Activated naive CD4-positive, alpha-beta T cell treated with anti-CD3 and anti-CD28 coated beads for 36 hours (primary cell): ENCODE measurements around the gene TMEM101. TPM values are rescaled to one million over a fixed set of nuclear protein-coding genes. Genes with fewer than 3 reads are reported as not detected.
"Not testable (repeated sequence)": the region's sequence is repeated elsewhere in the genome, so short reads cannot be mapped to it uniquely, and the experiment has no call there.

Experiments
- CTCF ChIA-PET: fragments of 350-600 bp; sonication (Branson Sonifier 250); formaldehyde crosslinking; loops from one replicate; lab custom pipeline; 2021; ENCODE audit warnings: antibody characterized with exemption; lab: Charles Lee
- DNase-seq: peaks from one replicate; pipeline ENCODE4 v3.0.0-alpha.2; 2020
- H3K27ac Mint-ChIP-seq: one replicate; pipeline ENCODE4 v1.8.0; 2021; ENCODE audit warnings: mild to moderate bottlenecking, mixed read lengths
- H3K27me3 Mint-ChIP-seq: one replicate; pipeline ENCODE4 v1.8.0; 2021; ENCODE audit warnings: low read depth, mixed read lengths
- H3K36me3 Mint-ChIP-seq: one replicate; pipeline ENCODE4 v1.8.0; 2021; ENCODE audit warnings: low read depth, mixed read lengths
- H3K4me1 Mint-ChIP-seq: one replicate; pipeline ENCODE4 v1.8.0; 2021; ENCODE audit warnings: low read depth, mixed read lengths
- H3K4me3 Mint-ChIP-seq: one replicate; pipeline ENCODE4 v1.8.0; 2021; ENCODE audit warnings: mild to moderate bottlenecking, moderate library complexity, mixed read lengths
- H3K9me3 Mint-ChIP-seq: one replicate; pipeline ENCODE4 v1.8.0; 2021; ENCODE audit warnings: mixed read lengths
- intact Hi-C: fragments of 100-400 bp; cut with micrococcal nuclease; formaldehyde crosslinking; loops from one replicate; pipeline ENCODE4 v1.15.1; 2023
- total RNA-seq, 2 experiments: library from RNA; stranded (reverse); gene quantifications; one replicate each; pipeline ENCODE4 v1.2.3, GENCODE V29; 2021

The TMEM101 gene
- total RNA-seq, 2 experiments from 2014 or later: 25.6 to 26.7 TPM

GRCh38 chr17:44005527-44006271 is 9.1 kb downstream of the TMEM101 start:
- H3K27ac Mint-ChIP-seq: no peak overlapping the region
- H3K27me3 Mint-ChIP-seq: peaks cover 18% of the 10 kb centered on the region
- peaks cover 6% of the 10 kb centered on the region for H3K36me3 Mint-ChIP-seq
- CTCF ChIA-PET: interaction anchor here (1.5 kb wide), 1 partner anchor 9 kb away, joined by 5 read pairs; no protein-coding TSS in a partner anchor
- peaks cover 31% of the 10 kb centered on the region for H3K4me1 Mint-ChIP-seq
- H3K4me3 Mint-ChIP-seq: peak overlapping the region; percentile 81
- H3K9me3 Mint-ChIP-seq: no peaks in the 10 kb centered on the region
- intact Hi-C loops: loop anchor here (1.0 to 5.0 kb wide), 4 partner anchors 37 to 137 kb away; partner anchors contain the start of genes G6PC3, HDAC5 and HROB
- peak; percentile 46 for DNase-seq

GRCh38 chr17:44004761-44005526 is 9.8 kb downstream of the TMEM101 start:
- Mint-ChIP-seq H3K27ac (no peak overlapping the region), H3K36me3 (peaks cover 6% of the 10 kb centered on the region), H3K27me3 (peaks cover 18% of the 10 kb centered on the region), H3K9me3 (no peaks in the 10 kb centered on the region), H3K4me1 (peaks cover 31% of the 10 kb centered on the region), H3K4me3 (peak overlapping the region; percentile 34)
- CTCF ChIA-PET: interaction anchor here (1.5 kb wide), 1 partner anchor 9 kb away, joined by 5 read pairs; no protein-coding TSS in a partner anchor
- intact Hi-C loops: loop anchor here (5.0 kb wide), 3 partner anchors 37 to 137 kb away; partner anchors contain the start of genes HDAC5 and HROB
- DNase-seq: peak; percentile 30

GRCh38 chr17:44004077-44004760 is 10.5 kb downstream of the TMEM101 start, which contains the start of gene NAGS:
Gene NAGS (plus strand): TSS chr17:44004622. CDS start chr17:44004664, 42 bp downstream.
- peaks cover under 1% of the 10 kb centered on the region for H3K36me3 Mint-ChIP-seq

GRCh38 chr17:44002141-44002848 is 12.5 kb downstream of the TMEM101 start:
- no peak overlapping the region for H3K4me3 Mint-ChIP-seq
- CTCF ChIA-PET: interaction anchor here (0.7 to 1.0 kb wide), 2 partner anchors 59 to 122 kb away, joined by 3 read pairs; no protein-coding TSS in a partner anchor
- intact Hi-C loops: no loop called here
- no peaks in the 10 kb centered on the region for H3K9me3 Mint-ChIP-seq
- no peak for DNase-seq
- no peak overlapping the region for H3K27ac Mint-ChIP-seq
- H3K4me1 Mint-ChIP-seq: peaks cover 14% of the 10 kb centered on the region
- no peaks in the 10 kb centered on the region for H3K36me3 Mint-ChIP-seq
- peaks cover 18% of the 10 kb centered on the region for H3K27me3 Mint-ChIP-seq

More at GRCh38 chr17:44004077-44004760, 10.5 kb downstream of the TMEM101 start, which contains the start of gene NAGS:
- intact Hi-C loops: no loop called here
- H3K27me3 Mint-ChIP-seq: peaks cover 18% of the 10 kb centered on the region
- peak within 1 kb of the TSS; percentile 34 for H3K4me3 Mint-ChIP-seq
- H3K27ac Mint-ChIP-seq: no peak within 1 kb of the TSS
- CTCF ChIA-PET: no interaction called here
- DNase-seq: no peak
- H3K9me3 Mint-ChIP-seq: no peaks in the 10 kb centered on the region
- H3K4me1 Mint-ChIP-seq: peaks cover 28% of the 10 kb centered on the region

GRCh38 chr17:44001461-44001920 is 13.3 kb downstream of the TMEM101 start:
- CTCF ChIA-PET: interaction anchor here (0.8 kb wide), 1 partner anchor 58 kb away, joined by 3 read pairs; no protein-coding TSS in a partner anchor
- no peaks in the 10 kb centered on the region for H3K9me3 Mint-ChIP-seq
- no peak for DNase-seq
- no peaks in the 10 kb centered on the region for H3K36me3 Mint-ChIP-seq
- H3K4me1 Mint-ChIP-seq: peaks cover 14% of the 10 kb centered on the region
- H3K4me3 Mint-ChIP-seq: no peak overlapping the region
- H3K27me3 Mint-ChIP-seq: peaks cover 15% of the 10 kb centered on the region
- intact Hi-C loops: no loop called here
- no peak overlapping the region for H3K27ac Mint-ChIP-seq

GRCh38 chr17:44000871-44001460 is 13.8 kb downstream of the TMEM101 start:
- no peak for DNase-seq
- no peaks in the 10 kb centered on the region for H3K36me3 Mint-ChIP-seq
- no peak overlapping the region for H3K4me3 Mint-ChIP-seq
- peaks cover 12% of the 10 kb centered on the region for H3K27me3 Mint-ChIP-seq
- no peaks in the 10 kb centered on the region for H3K9me3 Mint-ChIP-seq
- no peak overlapping the region for H3K27ac Mint-ChIP-seq
- CTCF ChIA-PET: interaction anchor here (0.6 to 1.5 kb wide), 3 partner anchors 53 to 61 kb away, joined by 3 to 6 read pairs (median 3); no protein-coding TSS in a partner anchor
- peaks cover 9% of the 10 kb centered on the region for H3K4me1 Mint-ChIP-seq
- intact Hi-C loops: no loop called here

- intact Hi-C loops: no loop called here
- Mint-ChIP-seq H3K27me3 (peaks cover 10% of the 10 kb centered on the region), H3K9me3 (no peaks in the 10 kb centered on the region), H3K4me3 (no peak overlapping the region), H3K4me1 (peaks cover 6% of the 10 kb centered on the region), H3K27ac (no peak overlapping the region), H3K36me3 (no peaks in the 10 kb centered on the region)
- no peak for DNase-seq
- CTCF ChIA-PET: interaction anchor here (0.6 to 1.5 kb wide), 3 partner anchors 53 to 60 kb away, joined by 3 to 6 read pairs (median 4); no protein-coding TSS in a partner anchor
Measured at GRCh38 chr17:44000141-44000860, 14.5 kb downstream of the TMEM101 start.

- Mint-ChIP-seq H3K4me1 (peaks cover 7% of the 10 kb centered on the region), H3K36me3 (no peaks in the 10 kb centered on the region), H3K4me3 (no peak overlapping the region), H3K27ac (no peak overlapping the region), H3K9me3 (no peaks in the 10 kb centered on the region), H3K27me3 (peaks cover 8% of the 10 kb centered on the region)
- DNase-seq: no peak
- CTCF ChIA-PET: interaction anchor here (1.2 to 1.5 kb wide), 2 partner anchors 27 to 55 kb away, joined by 3 to 4 read pairs; no protein-coding TSS in a partner anchor
- intact Hi-C loops: no loop called here
Measured at GRCh38 chr17:43999024-43999423, 15.7 kb downstream of the TMEM101 start.

GRCh38 chr17:43998552-43998951 is 16.2 kb downstream of the TMEM101 start:
- no peaks in the 10 kb centered on the region for H3K36me3 Mint-ChIP-seq
- H3K4me3 Mint-ChIP-seq: no peak overlapping the region
- CTCF ChIA-PET: interaction anchor here (1.5 to 5.9 kb wide), 2 partner anchors 27 to 54 kb away, joined by 3 to 51 read pairs; no protein-coding TSS in a partner anchor
- H3K9me3 Mint-ChIP-seq: no peaks in the 10 kb centered on the region
- H3K27ac Mint-ChIP-seq: no peak overlapping the region
- no peak for DNase-seq
- intact Hi-C loops: no loop called here
- H3K27me3 Mint-ChIP-seq: peaks cover 8% of the 10 kb centered on the region
- peaks cover 6% of the 10 kb centered on the region for H3K4me1 Mint-ChIP-seq

- DNase-seq, H3K4me3 Mint-ChIP-seq, H3K36me3 Mint-ChIP-seq, intact Hi-C loops, H3K27me3 Mint-ChIP-seq, H3K4me1 Mint-ChIP-seq, H3K27ac Mint-ChIP-seq, H3K9me3 Mint-ChIP-seq: not testable (repeated sequence)
- CTCF ChIA-PET: interaction anchor here (0.7 to 5.9 kb wide), 4 partner anchors 53 to 157 kb away, joined by 3 to 51 read pairs (median 14); partner anchors contain the start of gene MPP2
Measured at GRCh38 chr17:43997180-43997579, 17.6 kb downstream of the TMEM101 start.
